Type B pancreatic cell (in vitro differentiated cells): Measurements from ENCODE around the gene TMEM108. TPM values are rescaled to one million over a fixed set of nuclear protein-coding genes. Genes with fewer than 3 reads are reported as not detected.
A peak's percentile ranks its signal among the peaks of the same experiment; 100 is the strongest.

Source experiments
- DNase-seq: peaks from one replicate; pipeline ENCODE4 v3.0.0; 2021; ENCODE audit warnings: mixed read lengths; ENCODE audit not compliant: unreplicated experiment; ENCODE audit errors: extremely low spot score
- H3K27ac Mint-ChIP-seq: 2 replicates; pipeline ENCODE4 v1.8.0; 2021; ENCODE audit warnings: mild to moderate bottlenecking, mixed read lengths
- H3K27me3 Mint-ChIP-seq: 2 replicates; pipeline ENCODE4 v1.8.0; 2021; ENCODE audit warnings: mixed read lengths
- H3K36me3 Mint-ChIP-seq: 2 replicates; pipeline ENCODE4 v1.8.0; 2021; ENCODE audit warnings: mixed read lengths
- H3K4me1 Mint-ChIP-seq: one replicate; pipeline ENCODE4 v1.8.0; 2021; ENCODE audit warnings: mixed read lengths; ENCODE audit not compliant: unreplicated experiment
- H3K4me3 Mint-ChIP-seq: 2 replicates; pipeline ENCODE4 v1.8.0; 2021; ENCODE audit warnings: mild to moderate bottlenecking, mixed read lengths
- H3K9me3 Mint-ChIP-seq: 2 replicates; pipeline ENCODE4 v1.8.0; 2021; ENCODE audit warnings: mixed read lengths
- total RNA-seq: library from RNA; stranded (reverse); gene quantifications from 2 replicates; pipeline ENCODE4 v1.2.1, GENCODE V29; 2021; ENCODE audit warnings: low replicate concordance
- TF ChIP-seq, protein P1 (sequence below): fragments of 200-600 bp; sonication (generic); conservative IDR thresholded peaks from 2 replicates; pipeline ENCODE4 v1.5.0; 2021; ENCODE audit warnings: antibody characterized with exemption, mild to moderate bottlenecking

Gene TMEM108
- total RNA-seq, 1 donor from 2014 or later = 7.4 TPM

DNA sequence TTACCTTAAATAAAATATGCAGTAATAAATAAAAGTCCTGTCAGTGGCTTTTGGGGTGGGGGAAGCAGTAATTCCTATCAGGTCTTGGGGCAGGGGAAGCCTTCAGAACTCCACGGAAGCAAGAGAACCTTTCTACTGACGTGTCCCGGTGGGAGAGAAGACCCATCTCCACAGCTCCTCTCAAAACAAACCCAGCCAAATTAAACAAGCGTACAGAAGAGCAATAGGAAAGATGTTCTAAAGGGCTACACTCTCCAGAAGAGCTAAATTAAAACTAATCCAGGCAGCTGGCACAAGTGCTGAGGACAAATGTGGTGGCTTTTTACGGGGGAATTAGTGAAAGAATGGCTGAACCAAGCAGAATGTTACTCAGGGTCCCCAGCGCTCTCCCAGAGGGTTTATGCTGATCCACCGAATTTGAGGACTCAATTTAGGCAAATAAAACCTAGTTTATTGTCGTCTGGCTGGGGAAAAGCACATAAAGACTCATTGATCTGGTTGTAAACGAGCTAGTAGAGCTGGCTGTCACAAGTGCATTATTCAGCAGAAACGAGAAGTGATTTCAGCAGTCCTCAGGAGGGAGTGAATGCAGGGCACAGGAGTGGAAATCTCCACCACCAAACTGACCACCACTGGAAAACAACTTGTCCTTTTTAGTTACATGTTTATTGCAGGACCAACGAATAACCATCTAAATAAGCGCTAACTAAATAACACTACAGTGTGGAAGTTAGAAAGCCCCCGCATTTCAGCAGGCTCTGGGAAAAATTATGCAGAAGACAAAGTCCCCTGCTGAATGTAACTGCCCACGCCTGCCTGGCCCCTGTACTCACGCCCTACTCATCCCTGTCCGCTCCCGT is 375.2 kb downstream of the TMEM108 start:
- Mint-ChIP-seq H3K27me3 (peaks cover 2% of the 10 kb centered on the region), H3K36me3 (no peaks in the 10 kb centered on the region), H3K4me1 (peaks cover 10% of the 10 kb centered on the region), H3K4me3 (no peak overlapping the region), H3K27ac (peak overlapping the region; percentile 25), H3K9me3 (no peaks in the 10 kb centered on the region)
- no peak for DNase-seq
- TF ChIP-seq, protein P1, sequence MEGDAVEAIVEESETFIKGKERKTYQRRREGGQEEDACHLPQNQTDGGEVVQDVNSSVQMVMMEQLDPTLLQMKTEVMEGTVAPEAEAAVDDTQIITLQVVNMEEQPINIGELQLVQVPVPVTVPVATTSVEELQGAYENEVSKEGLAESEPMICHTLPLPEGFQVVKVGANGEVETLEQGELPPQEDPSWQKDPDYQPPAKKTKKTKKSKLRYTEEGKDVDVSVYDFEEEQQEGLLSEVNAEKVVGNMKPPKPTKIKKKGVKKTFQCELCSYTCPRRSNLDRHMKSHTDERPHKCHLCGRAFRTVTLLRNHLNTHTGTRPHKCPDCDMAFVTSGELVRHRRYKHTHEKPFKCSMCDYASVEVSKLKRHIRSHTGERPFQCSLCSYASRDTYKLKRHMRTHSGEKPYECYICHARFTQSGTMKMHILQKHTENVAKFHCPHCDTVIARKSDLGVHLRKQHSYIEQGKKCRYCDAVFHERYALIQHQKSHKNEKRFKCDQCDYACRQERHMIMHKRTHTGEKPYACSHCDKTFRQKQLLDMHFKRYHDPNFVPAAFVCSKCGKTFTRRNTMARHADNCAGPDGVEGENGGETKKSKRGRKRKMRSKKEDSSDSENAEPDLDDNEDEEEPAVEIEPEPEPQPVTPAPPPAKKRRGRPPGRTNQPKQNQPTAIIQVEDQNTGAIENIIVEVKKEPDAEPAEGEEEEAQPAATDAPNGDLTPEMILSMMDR = no peak

GRCh38 chr3:133414021-133414392 is 375.8 kb downstream of the TMEM108 start:
- no peaks in the 10 kb centered on the region for H3K27me3 Mint-ChIP-seq
- H3K27ac Mint-ChIP-seq = no peak overlapping the region
- peaks cover 10% of the 10 kb centered on the region for H3K4me1 Mint-ChIP-seq
- TF ChIP-seq, protein P1 = no peak
- no peaks in the 10 kb centered on the region for H3K36me3 Mint-ChIP-seq
- no peak for DNase-seq
- no peak overlapping the region for H3K4me3 Mint-ChIP-seq
- no peaks in the 10 kb centered on the region for H3K9me3 Mint-ChIP-seq

GRCh38 chr3:133418361-133418760 is 380.2 kb downstream of the TMEM108 start:
- Mint-ChIP-seq H3K27me3 (no peaks in the 10 kb centered on the region), H3K4me3 (no peak overlapping the region), H3K9me3 (no peaks in the 10 kb centered on the region), H3K4me1 (peaks cover 3% of the 10 kb centered on the region), H3K36me3 (no peaks in the 10 kb centered on the region), H3K27ac (no peak overlapping the region)
- no peak for DNase-seq
- TF ChIP-seq, protein P1 = no peak

DNA sequence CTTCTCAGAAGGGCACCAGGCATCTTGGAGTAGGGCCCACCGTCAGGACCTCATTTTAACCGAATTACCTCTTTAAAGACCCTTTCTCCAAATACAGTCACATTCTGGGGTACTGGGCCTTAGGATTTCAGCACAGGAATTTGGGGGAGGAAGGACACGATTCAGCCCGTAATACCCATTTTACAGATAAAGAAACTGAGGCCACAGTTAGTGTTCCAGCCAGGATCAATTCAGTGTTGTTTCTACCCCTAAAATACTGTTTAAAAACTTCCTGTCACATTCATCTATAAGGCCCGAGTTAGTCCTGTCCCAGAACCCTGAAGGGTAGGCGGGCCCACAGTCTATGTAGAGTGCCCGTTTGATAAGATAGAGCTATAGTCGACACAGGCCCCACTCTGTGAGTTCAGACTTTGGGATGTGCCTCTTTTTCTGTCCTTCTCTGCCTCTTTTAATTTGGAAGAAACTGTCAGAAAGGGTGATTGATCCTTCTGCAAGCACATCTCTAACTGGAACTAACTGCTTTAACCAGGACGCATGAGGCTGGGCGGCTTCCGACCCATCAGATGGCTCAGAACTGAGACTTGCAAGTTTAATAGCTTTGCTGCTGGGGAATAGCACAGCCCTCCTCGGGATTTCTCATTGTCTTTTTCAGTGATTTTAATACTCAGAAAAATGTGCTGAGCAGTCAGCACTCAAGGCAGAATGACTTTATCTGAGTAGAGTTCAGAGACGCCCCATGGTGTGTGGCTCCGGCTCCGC is 381.1 kb downstream of the TMEM108 start:
- Mint-ChIP-seq H3K9me3 (no peaks in the 10 kb centered on the region), H3K36me3 (no peaks in the 10 kb centered on the region), H3K4me1 (no peaks in the 10 kb centered on the region), H3K4me3 (no peak overlapping the region), H3K27ac (no peak overlapping the region), H3K27me3 (peaks cover 3% of the 10 kb centered on the region)
- no peak for DNase-seq
- TF ChIP-seq, protein P1 = no peak

GRCh38 chr3:133424937-133425869 is 387.0 kb downstream of the TMEM108 start:
- Mint-ChIP-seq H3K27ac (no peak overlapping the region), H3K27me3 (peaks cover 21% of the 10 kb centered on the region), H3K4me1 (no peaks in the 10 kb centered on the region), H3K9me3 (no peaks in the 10 kb centered on the region), H3K36me3 (no peaks in the 10 kb centered on the region), H3K4me3 (no peak overlapping the region)
- TF ChIP-seq, protein P1 = no peak
- DNase-seq = no peak
